Naive thymus-derived CD4-positive, alpha-beta T cell (primary cell): ENCODE results near the gene CTNNA1. TPM values are rescaled to one million over a fixed set of nuclear protein-coding genes. Genes with fewer than 3 reads are reported as not detected.

ENCODE experiments used
- ATAC-seq: fragments of 150-1000 bp; cut with Tn5 transposase; 2 replicates; pipeline ENCODE4 v1.10.0; 2021; ENCODE audit warnings: mild to moderate bottlenecking, moderate library complexity
- CTCF ChIA-PET: fragments of 350-600 bp; sonication (Branson Sonifier 250); formaldehyde crosslinking; loops from one replicate; lab custom pipeline; 2021; ENCODE audit warnings: antibody characterized with exemption; lab: Charles Lee
- POLR2A ChIA-PET: fragments of 350-600 bp; sonication (Branson Sonifier 250); formaldehyde crosslinking; loops from one replicate; lab custom pipeline; 2021; ENCODE audit warnings: antibody characterized with exemption, inconsistent platforms; lab: Charles Lee
- DNase-seq, 9 donors: peaks; one replicate each; pipeline versions ENCODE4 v3.0.0 to v3.0.0-alpha.2; 2020 to 2022; ENCODE audit warnings: mixed read lengths in 1 of 9
- H3K27ac ChIP-seq: one replicate; pipeline ENCODE4 v1.7.0; 2013; ENCODE audit warnings: mild to moderate bottlenecking, low read depth, low read length, moderate library complexity
- H3K27me3 ChIP-seq, 2 donors: one replicate each; pipeline ENCODE4 v1.7.0; 2013; ENCODE audit warnings: low read length in 2 of 2, mild to moderate bottlenecking in 2 of 2, moderate library complexity in 2 of 2; ENCODE audit not compliant: control insufficient read depth in 2 of 2, insufficient read depth in 2 of 2
- H3K36me3 ChIP-seq, 3 experiments: 1 replicate in 2 of 3; 2 replicates in 1 of 3; pipeline ENCODE4 v1.7.0; 2013; ENCODE audit warnings: low read length in 3 of 3, mild to moderate bottlenecking in 3 of 3, moderate library complexity in 1 of 3; ENCODE audit not compliant: insufficient read depth in 3 of 3, control insufficient read depth in 2 of 3
- H3K4me1 ChIP-seq, 2 donors: one replicate each; pipeline ENCODE4 v1.7.0; 2013; ENCODE audit warnings: low read length in 2 of 2, mild to moderate bottlenecking in 2 of 2, moderate library complexity in 1 of 2; ENCODE audit not compliant: control insufficient read depth in 2 of 2, insufficient read depth in 2 of 2
- H3K4me3 ChIP-seq: 2 replicates; pipeline ENCODE4 v1.7.0; 2013; ENCODE audit warnings: mild to moderate bottlenecking, low read length
- H3K9me3 ChIP-seq, 3 experiments: 1 replicate in 2 of 3; 2 replicates in 1 of 3; pipeline ENCODE4 v1.7.0; 2013; ENCODE audit warnings: low read length in 3 of 3; ENCODE audit not compliant: control insufficient read depth in 2 of 3
- H3K27ac Mint-ChIP-seq, 9 donors: one replicate each; pipeline ENCODE4 v1.8.0; 2020 to 2022; ENCODE audit warnings: mixed read lengths in 9 of 9, mild to moderate bottlenecking in 8 of 9, moderate library complexity in 5 of 9, inconsistent platforms in 2 of 9
- H3K27me3 Mint-ChIP-seq, 5 donors: one replicate each; pipeline ENCODE4 v1.8.0; 2021 to 2022; ENCODE audit warnings: mixed read lengths in 5 of 5, mild to moderate bottlenecking in 1 of 5
- H3K36me3 Mint-ChIP-seq, 5 donors: one replicate each; pipeline ENCODE4 v1.8.0; 2020 to 2022; ENCODE audit warnings: mixed read lengths in 5 of 5, mild to moderate bottlenecking in 3 of 5, inconsistent platforms in 1 of 5
- H3K4me1 Mint-ChIP-seq, 7 donors: one replicate each; pipeline ENCODE4 v1.8.0; 2020 to 2022; ENCODE audit warnings: mixed read lengths in 7 of 7, mild to moderate bottlenecking in 3 of 7, inconsistent platforms in 1 of 7
- H3K4me3 Mint-ChIP-seq, 10 donors: one replicate each; pipeline ENCODE4 v1.8.0; 2020 to 2022; ENCODE audit warnings: mild to moderate bottlenecking in 10 of 10, mixed read lengths in 10 of 10, moderate library complexity in 6 of 10, inconsistent platforms in 2 of 10
- H3K9me3 Mint-ChIP-seq, 11 donors: one replicate each; pipeline ENCODE4 v1.8.0; 2020 to 2022; ENCODE audit warnings: mixed read lengths in 11 of 11, mild to moderate bottlenecking in 4 of 11, inconsistent platforms in 1 of 11, moderate library complexity in 1 of 11
- intact Hi-C, 2 donors: fragments of 100-400 bp; cut with micrococcal nuclease; formaldehyde crosslinking; loops; one replicate each; pipeline ENCODE4 v1.15.1; 2023
- polyA plus RNA-seq, 2 donors: library from polyadenylated mRNA; unstranded; fragments of 300-500 nt; fragmentation: Illumina TruSeq; gene quantifications; one replicate each; pipeline ENCODE4 v1.2.3, GENCODE V29; 2021
- total RNA-seq, 6 experiments: library from RNA in 5 of 6; stranded (reverse) in 5 of 6; gene quantifications; 1 replicate in 5 of 6; 2 replicates in 1 of 6; pipeline ENCODE4 v1.2.3 and lab custom pipeline; 2021 to 2026

CTNNA1 gene
- total and polyA plus RNA-seq, 7 experiments from 2014 or later: 0.78 to 52.9 (median 5.6) TPM

DNA sequence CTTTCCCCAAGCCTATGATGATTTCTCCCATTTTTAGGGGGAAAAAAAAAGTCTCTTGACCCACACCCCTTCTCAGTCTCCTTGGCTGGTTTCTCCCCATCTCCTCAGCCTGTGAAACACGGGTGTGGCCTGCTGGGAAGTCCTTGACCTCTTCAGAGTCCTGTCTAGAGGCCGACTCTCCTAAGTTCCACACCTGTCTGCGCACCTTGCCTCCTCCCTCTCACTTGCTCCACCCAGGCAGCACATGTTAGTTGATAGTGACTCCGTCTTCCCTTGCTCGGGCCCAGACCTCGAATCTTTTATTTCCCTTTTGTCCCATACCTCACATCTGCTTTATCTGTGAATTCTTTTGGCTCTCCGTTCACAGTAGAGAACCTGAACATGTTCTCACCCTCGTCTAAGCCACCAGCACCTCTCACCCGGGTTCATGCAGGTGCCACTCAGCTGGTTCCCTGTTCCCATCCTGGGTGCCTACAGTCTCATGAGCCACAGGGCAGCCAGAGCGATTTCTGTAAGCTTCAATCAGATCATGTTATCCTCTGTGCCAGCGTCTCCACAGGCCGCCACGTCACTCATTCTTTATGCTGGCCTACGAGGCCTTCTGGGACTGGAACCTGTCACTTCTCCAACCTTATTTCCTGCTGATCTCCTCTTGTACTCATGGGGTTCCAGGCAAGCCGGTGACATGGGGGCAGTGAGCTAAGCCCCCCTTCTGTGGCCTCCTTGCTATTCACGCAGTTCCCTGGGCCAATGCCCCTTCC lies 173.6 kb downstream of the CTNNA1 start:
- DNase-seq (no peak), ATAC-seq (no peak)
- Mint-ChIP-seq H3K9me3 (no peaks in the 10 kb centered on the region), H3K36me3 (peaks cover 0 to 7% (median 0%) of the 10 kb centered on the region in 5 donors), H3K4me3 (no peak overlapping the region), H3K27ac (peak overlapping the region in 1 of 9 donors; percentile 9), H3K27me3 (peaks cover 0 to 4% (median 0%) of the 10 kb centered on the region in 5 donors), H3K4me1 (no peaks in the 10 kb centered on the region)
- H3K36me3 ChIP-seq: no peaks in the 10 kb centered on the region
- H3K27ac ChIP-seq: no peak overlapping the region
- ChIA-PET POLR2A (no interaction called here), CTCF (no interaction called here)
- H3K27me3 ChIP-seq: no peaks in the 10 kb centered on the region
- H3K4me3 ChIP-seq: no peak overlapping the region
- no peaks in the 10 kb centered on the region for H3K9me3 ChIP-seq
- intact Hi-C loops: no loop called here
- H3K4me1 ChIP-seq: no peaks in the 10 kb centered on the region

DNA sequence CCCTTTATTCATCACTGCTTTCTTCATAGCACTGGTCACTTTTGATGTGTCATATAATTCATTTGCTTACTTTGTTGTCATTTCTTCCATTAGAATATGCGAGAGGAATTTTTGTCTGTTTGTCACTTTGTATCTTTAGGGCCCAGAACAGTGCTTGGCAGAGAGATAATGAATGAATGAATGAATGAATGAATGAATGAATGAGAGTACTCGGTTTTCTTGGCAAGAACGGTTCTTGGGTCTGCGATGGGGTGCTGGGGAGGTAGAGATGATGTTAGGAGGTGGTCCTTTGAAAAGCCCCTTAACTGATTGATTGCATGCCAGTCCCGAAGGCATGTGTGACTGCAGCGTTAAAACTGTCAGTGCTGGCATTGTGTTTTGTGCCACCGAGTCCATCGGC lies 174.3 kb downstream of the CTNNA1 start:
- H3K4me3 Mint-ChIP-seq: no peak overlapping the region
- POLR2A ChIA-PET: no interaction called here
- DNase-seq (no peak), ATAC-seq (no peak)
- no peaks in the 10 kb centered on the region for H3K9me3 Mint-ChIP-seq
- intact Hi-C loops: no loop called here
- no peak overlapping the region for H3K27ac Mint-ChIP-seq
- Histone ChIP-seq H3K27me3 (no peaks in the 10 kb centered on the region), H3K27ac (no peak overlapping the region), H3K4me3 (no peak overlapping the region), H3K9me3 (no peaks in the 10 kb centered on the region), H3K4me1 (no peaks in the 10 kb centered on the region), H3K36me3 (no peaks in the 10 kb centered on the region)
- H3K27me3 Mint-ChIP-seq: peaks cover 0 to 2% (median 0%) of the 10 kb centered on the region in 5 donors
- no peaks in the 10 kb centered on the region for H3K4me1 Mint-ChIP-seq
- H3K36me3 Mint-ChIP-seq: peaks cover 0 to 7% (median 0%) of the 10 kb centered on the region in 5 donors
- CTCF ChIA-PET: no interaction called here

DNA sequence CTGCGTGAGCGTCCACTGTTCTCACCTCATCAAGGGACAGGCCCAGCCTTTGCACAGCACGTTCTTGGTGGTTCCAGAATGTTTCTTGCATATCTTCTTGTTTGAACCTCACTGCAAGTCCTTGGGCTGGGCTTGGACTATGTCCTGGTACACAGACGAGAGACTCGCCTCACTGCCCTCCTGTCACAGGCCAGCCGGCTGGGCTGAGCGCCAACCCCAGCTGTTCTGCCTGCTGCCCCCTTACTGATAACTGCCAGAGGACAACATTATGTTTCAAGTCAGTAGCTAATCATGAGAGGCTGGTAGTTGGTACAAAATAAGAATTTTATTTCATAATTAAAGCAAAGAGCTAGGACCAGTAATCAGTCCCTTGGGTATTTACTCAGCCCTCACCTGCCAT lies 174.8 kb downstream of the CTNNA1 start:
- ATAC-seq (no peak), DNase-seq (no peak)
- Mint-ChIP-seq H3K36me3 (peaks cover 0 to 7% (median 0%) of the 10 kb centered on the region in 5 donors), H3K4me3 (no peak overlapping the region), H3K4me1 (no peaks in the 10 kb centered on the region), H3K27me3 (peaks cover 0 to 2% (median 0%) of the 10 kb centered on the region in 5 donors), H3K9me3 (no peaks in the 10 kb centered on the region), H3K27ac (no peak overlapping the region)
- no peaks in the 10 kb centered on the region for H3K9me3 ChIP-seq
- intact Hi-C loops: no loop called here
- H3K4me3 ChIP-seq: no peak overlapping the region
- no peaks in the 10 kb centered on the region for H3K4me1 ChIP-seq
- no peak overlapping the region for H3K27ac ChIP-seq
- no peaks in the 10 kb centered on the region for H3K27me3 ChIP-seq
- CTCF ChIA-PET: no interaction called here
- H3K36me3 ChIP-seq: no peaks in the 10 kb centered on the region
- POLR2A ChIA-PET: no interaction called here

DNA sequence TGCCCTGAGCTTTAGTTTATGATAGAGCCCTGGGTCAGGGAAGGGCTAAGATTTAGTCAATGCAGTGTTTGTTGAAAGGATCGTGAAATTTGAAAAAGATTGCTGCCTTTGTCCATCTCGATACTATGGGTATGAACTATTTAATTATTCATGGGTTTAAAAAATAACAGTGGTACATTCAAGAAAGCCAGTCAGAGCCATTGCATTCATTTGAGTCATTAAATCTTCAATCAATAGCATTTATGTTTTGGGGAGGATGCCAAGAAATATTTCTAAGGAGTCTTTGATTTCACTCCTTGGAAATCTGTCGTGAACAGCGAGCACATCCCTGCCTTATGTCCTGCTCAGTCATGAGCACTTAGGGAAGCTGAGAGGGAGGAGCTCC lies 176.3 kb downstream of the CTNNA1 start:
- DNase-seq (no peak), ATAC-seq (no peak)
- Histone ChIP-seq H3K4me3 (no peak overlapping the region), H3K9me3 (no peaks in the 10 kb centered on the region), H3K4me1 (no peaks in the 10 kb centered on the region), H3K36me3 (no peaks in the 10 kb centered on the region), H3K27me3 (no peaks in the 10 kb centered on the region), H3K27ac (no peak overlapping the region)
- Mint-ChIP-seq H3K4me3 (no peak overlapping the region), H3K27me3 (peaks cover 0 to 2% (median 0%) of the 10 kb centered on the region in 5 donors), H3K4me1 (no peaks in the 10 kb centered on the region), H3K9me3 (no peaks in the 10 kb centered on the region), H3K27ac (no peak overlapping the region), H3K36me3 (peaks cover 0 to 7% (median 0%) of the 10 kb centered on the region in 5 donors)
- CTCF ChIA-PET: no interaction called here
- POLR2A ChIA-PET: no interaction called here
- intact Hi-C loops: no loop called here

DNA sequence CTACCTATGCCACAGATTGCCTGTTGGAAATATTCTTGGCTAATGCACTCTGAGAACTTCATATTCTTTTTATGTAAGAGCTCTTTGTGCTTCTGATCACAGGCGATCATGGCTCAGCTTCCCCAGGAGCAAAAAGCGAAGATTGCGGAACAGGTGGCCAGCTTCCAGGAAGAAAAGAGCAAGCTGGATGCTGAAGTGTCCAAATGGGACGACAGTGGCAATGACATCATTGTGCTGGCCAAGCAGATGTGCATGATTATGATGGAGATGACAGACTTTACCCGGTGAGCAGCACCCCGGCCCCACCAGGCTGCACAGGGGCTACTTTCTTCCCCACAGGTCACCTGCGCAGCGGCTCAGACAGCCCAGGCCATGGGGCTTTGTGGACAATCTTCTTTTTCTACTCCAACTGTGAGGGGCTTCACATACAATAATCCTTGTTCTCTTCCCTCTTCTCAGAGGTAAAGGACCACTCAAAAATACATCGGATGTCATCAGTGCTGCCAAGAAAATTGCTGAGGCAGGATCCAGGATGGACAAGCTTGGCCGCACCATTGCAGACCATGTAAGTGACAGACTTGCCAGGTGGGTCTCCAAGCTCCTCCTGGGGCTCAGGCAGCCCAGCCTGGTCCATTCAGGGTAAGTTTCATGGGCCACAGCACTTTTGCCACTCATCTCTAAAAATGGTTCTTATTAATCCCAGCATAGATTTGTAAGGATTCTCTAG lies 177.3 kb downstream of the CTNNA1 start:
- Histone ChIP-seq H3K4me3 (no peak overlapping the region), H3K36me3 (no peaks in the 10 kb centered on the region), H3K4me1 (no peaks in the 10 kb centered on the region), H3K9me3 (no peaks in the 10 kb centered on the region), H3K27me3 (no peaks in the 10 kb centered on the region), H3K27ac (no peak overlapping the region)
- no peak for DNase-seq
- Mint-ChIP-seq H3K36me3 (peaks cover 0 to 9% (median 0%) of the 10 kb centered on the region in 5 donors), H3K9me3 (no peaks in the 10 kb centered on the region), H3K4me1 (no peaks in the 10 kb centered on the region), H3K27ac (no peak overlapping the region), H3K4me3 (no peak overlapping the region), H3K27me3 (no peaks in the 10 kb centered on the region)
- ChIA-PET CTCF (no interaction called here), POLR2A (no interaction called here)
- intact Hi-C loops: no loop called here
- no peak for ATAC-seq

DNA sequence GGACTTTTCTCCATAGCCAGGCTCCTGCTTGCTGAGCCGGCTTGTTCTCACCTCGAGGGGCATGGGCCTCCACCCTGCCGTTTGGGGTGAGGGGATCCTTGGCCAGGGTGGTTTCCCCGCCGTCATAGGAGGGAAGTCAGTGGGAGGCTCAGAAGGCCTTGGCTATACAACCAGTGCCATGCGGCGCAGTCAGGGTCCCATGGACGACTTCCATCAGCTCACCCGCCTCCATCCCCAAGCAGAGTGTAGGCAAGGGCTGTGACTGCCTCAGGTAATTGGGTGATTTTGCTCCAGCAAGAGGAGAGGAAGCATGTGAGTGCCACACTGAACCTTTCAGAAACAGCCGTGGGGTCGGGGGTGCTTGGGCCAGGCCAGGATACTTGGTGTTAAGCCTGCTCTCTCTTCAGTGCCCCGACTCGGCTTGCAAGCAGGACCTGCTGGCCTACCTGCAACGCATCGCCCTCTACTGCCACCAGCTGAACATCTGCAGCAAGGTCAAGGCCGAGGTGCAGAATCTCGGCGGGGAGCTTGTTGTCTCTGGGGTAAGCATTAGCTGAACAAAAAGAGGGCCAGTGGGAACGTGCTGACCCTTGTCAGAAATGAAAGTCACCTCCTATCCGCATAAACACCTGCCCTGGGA lies 179.1 kb downstream of the CTNNA1 start:
- Mint-ChIP-seq H3K4me1 (no peaks in the 10 kb centered on the region), H3K4me3 (no peak overlapping the region), H3K9me3 (no peaks in the 10 kb centered on the region), H3K27ac (no peak overlapping the region), H3K36me3 (peaks cover 0 to 12% (median 0%) of the 10 kb centered on the region in 5 donors), H3K27me3 (no peaks in the 10 kb centered on the region)
- ATAC-seq (no peak), DNase-seq (no peak)
- CTCF ChIA-PET: no interaction called here
- intact Hi-C loops: no loop called here
- H3K4me3 ChIP-seq: no peak overlapping the region
- no peaks in the 10 kb centered on the region for H3K4me1 ChIP-seq
- POLR2A ChIA-PET: interaction anchor here (0.6 kb wide), 1 partner anchor 37 kb away, joined by 3 read pairs; no protein-coding TSS in a partner anchor
- no peaks in the 10 kb centered on the region for H3K36me3 ChIP-seq
- H3K27me3 ChIP-seq: no peaks in the 10 kb centered on the region
- no peaks in the 10 kb centered on the region for H3K9me3 ChIP-seq
- no peak overlapping the region for H3K27ac ChIP-seq
